GM04504 (cell line): ENCODE data around the gene IZUMO4.
"Not testable (repeated sequence)": the region's sequence is repeated elsewhere in the genome, so short reads cannot be mapped to it uniquely, and the experiment has no call there.

Source experiments
- DNase-seq: peaks from one replicate; pipeline ENCODE4 v3.0.0-alpha.2; 2012; ENCODE audit warnings: low read depth

The IZUMO4 gene

GRCh38 chr19:2123682-2124387 lies 27.1 kb downstream of the IZUMO4 start:
- no peak for DNase-seq

- DNase-seq, result no peak
These were observed 30.3 kb downstream of the IZUMO4 start for GRCh38 chr19:2126879-2127518.

- DNase-seq, result no peak
These were observed 31.0 kb downstream of the IZUMO4 start for GRCh38 chr19:2127758-2128157.

- not testable (repeated sequence) for DNase-seq
These were observed 31.5 kb downstream of the IZUMO4 start for GRCh38 chr19:2128252-2128651.

- no peak for DNase-seq
These were observed 32.3 kb downstream of the IZUMO4 start for GRCh38 chr19:2129022-2129421.

- DNase-seq, result no peak
These were observed 32.8 kb downstream of the IZUMO4 start for GRCh38 chr19:2129486-2129885.

GRCh38 chr19:2129892-2130770 lies 33.4 kb downstream of the IZUMO4 start:
- no peak for DNase-seq

- DNase-seq, result not testable (repeated sequence)
These were observed 34.6 kb downstream of the IZUMO4 start for GRCh38 chr19:2131012-2131975.

GRCh38 chr19:2132191-2132590 lies 35.5 kb downstream of the IZUMO4 start:
- no peak for DNase-seq

- DNase-seq, result no peak
These were observed 36.2 kb downstream of the IZUMO4 start for GRCh38 chr19:2132731-2133490.

GRCh38 chr19:2135474-2136402 lies 39.0 kb downstream of the IZUMO4 start:
- no peak for DNase-seq

GRCh38 chr19:2136796-2137195 lies 40.1 kb downstream of the IZUMO4 start:
- DNase-seq, result no peak

- DNase-seq, result no peak
These were observed 41.5 kb downstream of the IZUMO4 start for GRCh38 chr19:2138061-2138728.

- no peak for DNase-seq
These were observed 42.8 kb downstream of the IZUMO4 start for GRCh38 chr19:2139385-2140137.

GRCh38 chr19:2140138-2140569 lies 43.4 kb downstream of the IZUMO4 start:
- DNase-seq, result no peak

- no peak for DNase-seq
These were observed 45.6 kb downstream of the IZUMO4 start for GRCh38 chr19:2142173-2142829.

- DNase-seq, result no peak
These were observed 47.5 kb downstream of the IZUMO4 start for GRCh38 chr19:2144190-2144589.

GRCh38 chr19:2145831-2146241 lies 49.1 kb downstream of the IZUMO4 start:
- no peak for DNase-seq
